GM10248 (cell line): ENCODE data around the gene PIGM.

ENCODE experiments used
- CTCF ChIA-PET: fragments of 300-600 bp; sonication (Branson Sonifier 250); formaldehyde crosslinking; extraction: SDS; loops from one replicate; lab custom pipeline; 2021; ENCODE audit warnings: antibody characterized with exemption; lab: Yijun Ruan, JAX
- POLR2A ChIA-PET: fragments of 350-650 bp; sonication (Branson Sonifier 250); formaldehyde crosslinking; extraction: SDS; loops from one replicate; lab custom pipeline; 2020; ENCODE audit warnings: antibody characterized with exemption; lab: Yijun Ruan, JAX
- DNase-seq: peaks from one replicate; pipeline ENCODE4 v3.0.0; 2012; ENCODE audit errors: extremely low spot score
- CTCF ChIP-seq: IDR thresholded peaks from 2 replicates; pipeline ENCODE4 v1.5.1; 2012; ENCODE audit warnings: mild to moderate bottlenecking, low read depth; ENCODE audit errors: extremely low read depth, missing control alignments, control extremely low read depth

PIGM gene

DNA sequence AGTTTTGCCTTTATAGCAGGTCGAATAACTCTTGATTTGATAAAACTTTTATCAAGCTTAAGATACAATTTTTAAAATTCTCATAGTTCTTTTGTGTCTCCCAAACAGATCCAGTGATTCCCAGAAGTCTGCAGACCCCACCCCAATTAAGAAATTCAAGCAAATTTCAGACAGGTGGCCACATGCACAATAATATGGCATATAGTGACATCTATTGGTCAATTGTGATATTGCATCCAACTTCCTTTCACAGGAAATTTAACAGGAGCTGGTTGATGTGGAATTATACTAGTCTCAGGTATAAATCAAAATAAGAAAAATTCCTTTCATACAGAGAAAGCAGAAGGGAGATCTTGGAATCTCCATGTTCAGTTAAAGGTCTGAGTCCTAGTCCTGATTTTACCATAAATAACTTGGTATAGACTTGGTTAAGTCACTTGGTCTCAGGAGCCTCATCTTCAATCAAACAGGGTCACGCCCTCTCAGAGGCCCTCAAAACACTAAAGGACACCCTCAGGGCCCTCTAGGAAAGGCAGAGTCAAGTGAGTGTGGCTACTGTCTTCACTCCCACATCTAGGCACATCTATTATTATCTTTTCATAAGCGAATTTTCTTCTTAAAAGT lies 24.1 kb downstream of the PIGM start:
- DNase-seq = peak; percentile 36
- ChIA-PET POLR2A (no interaction called here), CTCF (interaction anchor here (0.6 to 11.3 kb wide), 54 partner anchors 9 to 875 kb away, joined by 3 to 232 read pairs (median 8); partner anchors contain the start of genes DUSP23, FCRL6, KCNJ9 and PIGM)
- peak; percentile 65 for TF ChIP-seq CTCF

GRCh38 chr1:160006312-160006940 lies 25.4 kb downstream of the PIGM start:
- ChIA-PET POLR2A (no interaction called here), CTCF (interaction anchor here (0.8 to 11.3 kb wide), 48 partner anchors 8 to 874 kb away, joined by 3 to 232 read pairs (median 8); partner anchors contain the start of genes DUSP23, FCRL6, PIGM and SLAMF9)
- peak; percentile 81 for DNase-seq
- peak; percentile 97 for TF ChIP-seq CTCF

DNA sequence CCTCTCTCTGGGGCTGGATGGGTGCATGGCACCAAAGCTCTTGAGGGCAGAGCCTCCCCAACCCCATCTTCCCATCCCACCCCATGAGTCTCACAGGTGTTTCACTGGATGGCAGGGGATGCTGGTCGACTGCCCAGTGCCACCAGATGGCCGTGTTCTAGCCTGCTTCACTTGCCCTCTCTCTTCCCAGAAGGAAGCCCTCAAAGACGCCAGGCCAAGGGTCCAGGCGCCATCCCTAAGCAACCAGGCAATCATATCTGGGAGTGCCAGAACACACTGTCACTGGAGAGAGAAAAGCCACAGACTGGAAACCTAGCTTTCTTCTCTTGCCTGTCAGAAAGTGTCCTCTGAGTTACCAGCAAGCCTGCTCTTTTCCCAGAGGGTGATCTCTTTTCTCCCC lies 26.7 kb downstream of the PIGM start:
- no peak for DNase-seq
- ChIA-PET CTCF (interaction anchor here (1.1 to 11.3 kb wide), 20 partner anchors 8 to 228 kb away, joined by 3 to 232 read pairs (median 9); partner anchors contain the start of genes FCRL6 and TAGLN2), POLR2A (no interaction called here)
- TF ChIP-seq CTCF = no peak

GRCh38 chr1:160004425-160004824 lies 27.4 kb downstream of the PIGM start:
- no peak for DNase-seq
- POLR2A ChIA-PET = no interaction called here
- CTCF ChIA-PET = interaction anchor here (1.5 to 11.3 kb wide), 9 partner anchors 11 to 208 kb away, joined by 3 to 232 read pairs (median 25); partner anchors contain the start of gene FCRL6

DNA sequence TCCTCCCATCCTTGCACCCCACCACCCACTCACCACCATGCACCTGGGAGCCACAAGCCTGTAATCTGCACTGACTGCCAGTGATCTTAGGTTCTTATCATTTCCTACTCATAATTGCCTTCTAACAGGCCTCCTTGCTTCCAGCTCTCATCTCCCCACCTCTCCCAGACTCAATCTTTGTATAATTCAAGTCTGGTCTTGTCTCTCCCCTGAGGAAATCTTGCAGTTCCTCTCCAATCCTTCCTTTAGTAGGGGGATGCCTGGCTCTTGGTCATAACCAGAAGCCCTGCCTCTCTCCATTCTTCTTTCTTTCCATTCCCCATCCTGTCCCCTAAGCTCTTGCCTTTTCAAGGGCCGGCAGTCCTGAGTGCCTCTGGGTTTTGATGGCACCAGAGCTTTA lies 27.8 kb downstream of the PIGM start:
- POLR2A ChIA-PET = no interaction called here
- CTCF ChIA-PET = interaction anchor here (1.3 to 11.3 kb wide), 9 partner anchors 10 to 207 kb away, joined by 3 to 232 read pairs (median 9); partner anchors contain the start of gene FCRL6
- DNase-seq = no peak
- TF ChIP-seq CTCF = no peak

More at GRCh38 chr1:160004425-160004824, 27.4 kb downstream of the PIGM start:
- no peak for TF ChIP-seq CTCF

DNA sequence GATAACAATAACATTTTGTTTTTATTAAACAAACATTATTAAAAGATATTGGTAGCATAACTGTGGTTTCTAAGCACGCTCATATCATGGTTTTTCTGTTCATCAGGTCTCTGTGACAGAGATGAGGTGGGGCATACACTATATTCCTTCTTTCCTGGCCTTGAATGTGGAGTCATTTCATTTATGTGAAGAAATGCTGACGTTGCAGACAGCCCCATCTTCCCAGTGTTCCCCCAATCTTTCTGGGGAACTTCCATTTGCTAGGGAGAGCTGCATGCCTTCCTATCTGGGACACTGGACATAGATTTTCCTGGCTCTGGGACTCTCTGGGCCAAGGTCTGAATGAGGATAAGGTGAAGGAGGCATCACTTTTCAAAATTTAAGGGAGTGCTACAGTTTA lies 30.4 kb downstream of the PIGM start:
- POLR2A ChIA-PET = no interaction called here
- no peak for DNase-seq
- CTCF ChIA-PET = interaction anchor here (1.1 to 11.3 kb wide), 7 partner anchors 11 to 869 kb away, joined by 3 to 232 read pairs (median 4); no protein-coding TSS in a partner anchor
- TF ChIP-seq CTCF = no peak
